GM12892 (cell line): ENCODE results near the gene RNASEH2C.
"Not testable (repeated sequence)": the region's sequence is repeated elsewhere in the genome, so short reads cannot be mapped to it uniquely, and the experiment has no call there.

ENCODE experiments used
- DNase-seq: peaks from one replicate; pipeline ENCODE4 v3.0.0; 2011; ENCODE audit not compliant: insufficient read length
- FAIRE-seq: peaks from 2 replicates; lab custom pipeline; 2011; peaks lifted over from hg19 to GRCh38; lab: Jason Lieb, UNC
- POLR2A ChIP-seq: IDR thresholded peaks from 2 replicates; pipeline ENCODE4 v1.6.1; 2011; ENCODE audit warnings: low read depth, low read length, control low read depth
- POLR2AphosphoS5 ChIP-seq: IDR thresholded peaks from 2 replicates; pipeline ENCODE4 v1.6.1; 2011; ENCODE audit warnings: low read depth, low read length, control low read depth
- TAF1 ChIP-seq: IDR thresholded peaks from 2 replicates; pipeline ENCODE4 v1.6.1; 2011; ENCODE audit warnings: low read depth, mild to moderate bottlenecking, control low read depth, low read length, borderline replicate concordance

The RNASEH2C gene

DNA sequence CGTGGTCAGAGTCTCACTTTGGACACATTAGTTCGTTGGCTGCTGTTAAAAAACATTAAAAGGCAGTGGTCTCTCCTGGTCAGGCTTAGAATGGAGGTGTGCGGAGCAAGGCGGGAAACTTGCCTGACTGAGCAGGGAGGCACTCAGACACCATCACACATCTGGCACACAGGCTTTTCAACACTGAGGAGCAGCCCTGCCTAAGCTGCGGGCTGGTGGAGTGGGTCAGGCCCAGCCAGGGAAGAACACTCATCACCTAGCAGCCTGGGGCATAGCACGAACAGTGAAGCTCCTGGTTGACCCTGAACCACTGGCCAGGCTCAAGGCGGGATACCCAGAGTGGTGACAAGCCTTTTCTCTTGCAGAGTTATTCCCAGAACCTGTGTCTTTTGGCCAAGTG, 4.3 kb downstream of the RNASEH2C start:
- FAIRE-seq, result no peak
- no peak for DNase-seq
- TF ChIP-seq TAF1 (no peak), POLR2AphosphoS5 (no peak), POLR2A (no peak)

DNA sequence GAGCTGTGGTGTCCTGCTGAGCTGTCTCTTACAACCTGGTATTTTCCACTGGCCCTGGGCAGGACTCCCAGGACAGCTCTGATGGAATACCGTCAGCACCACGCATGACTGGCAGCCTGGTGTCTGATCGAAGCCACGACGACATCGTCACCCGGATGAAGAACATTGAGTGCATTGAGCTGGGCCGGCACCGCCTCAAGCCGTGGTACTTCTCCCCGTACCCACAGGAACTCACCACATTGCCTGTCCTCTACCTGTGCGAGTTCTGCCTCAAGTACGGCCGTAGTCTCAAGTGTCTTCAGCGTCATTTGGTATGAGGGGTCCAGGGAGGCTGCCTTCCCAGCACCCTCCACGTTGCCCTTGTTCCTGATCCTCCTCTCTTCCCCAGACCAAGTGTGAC, 6.2 kb downstream of the RNASEH2C start:
- DNase-seq (no peak), FAIRE-seq (no peak)
- TF ChIP-seq POLR2AphosphoS5 (no peak), TAF1 (no peak), POLR2A (no peak; the same call in 1 of the 2 replicates)

DNA sequence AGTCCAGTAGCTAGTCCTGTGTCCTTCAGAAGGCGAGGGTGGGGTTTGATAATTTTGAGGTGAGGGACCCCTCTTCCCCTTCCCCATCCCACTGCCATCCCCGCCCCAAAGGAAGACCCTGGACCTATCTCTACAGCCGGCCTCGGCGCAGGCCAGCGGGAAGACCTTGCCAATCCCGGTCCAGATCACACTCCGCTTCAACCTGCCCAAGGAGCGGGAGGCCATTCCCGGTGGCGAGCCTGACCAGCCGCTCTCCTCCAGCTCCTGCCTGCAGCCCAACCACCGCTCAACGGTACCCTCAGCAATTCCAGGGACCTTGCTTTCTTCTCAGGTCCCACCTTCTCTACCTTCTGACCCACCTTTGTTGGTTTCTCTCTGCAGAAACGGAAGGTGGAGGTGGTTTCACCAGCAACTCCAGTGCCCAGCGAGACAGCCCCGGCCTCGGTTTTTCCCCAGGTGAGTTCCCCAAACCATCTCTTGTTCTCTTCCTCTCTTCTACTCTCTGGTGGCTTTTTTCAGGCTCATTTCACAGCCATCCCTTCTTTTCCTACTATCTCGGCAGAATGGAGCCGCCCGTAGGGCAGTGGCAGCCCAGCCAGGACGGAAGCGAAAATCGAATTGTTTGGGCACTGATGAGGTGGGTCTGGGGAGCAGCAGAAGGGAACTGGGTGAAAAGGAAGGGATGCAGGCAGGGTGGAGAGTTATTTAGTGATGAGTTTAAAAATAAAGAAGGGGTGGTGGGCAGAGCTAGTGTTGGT, 7.2 kb downstream of the RNASEH2C start:
- DNase-seq (no peak), FAIRE-seq (no peak)
- TF ChIP-seq POLR2AphosphoS5 (no peak), TAF1 (no peak)

DNA sequence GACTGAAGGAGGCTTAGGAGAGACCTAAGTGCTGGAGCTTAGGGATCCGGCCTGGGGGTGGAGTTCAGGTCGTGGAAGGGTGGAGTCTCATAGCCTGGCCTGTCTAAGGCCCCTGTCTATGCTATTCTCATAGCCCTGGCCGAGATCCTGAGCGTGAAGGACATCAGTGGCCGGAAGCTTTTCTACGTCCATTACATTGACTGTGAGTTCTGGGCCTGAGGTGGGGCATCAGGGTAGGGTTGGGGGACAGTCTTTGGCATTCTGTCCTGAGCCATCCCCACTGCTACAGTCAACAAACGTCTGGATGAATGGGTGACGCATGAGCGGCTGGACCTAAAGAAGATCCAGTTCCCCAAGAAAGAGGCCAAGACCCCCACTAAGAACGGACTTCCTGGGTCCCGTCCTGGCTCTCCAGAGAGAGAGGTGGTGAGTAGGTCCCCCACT, 7.9 kb downstream of the RNASEH2C start:
- TF ChIP-seq TAF1 (no peak), POLR2AphosphoS5 (no peak), POLR2A (no peak)
- DNase-seq (no peak), FAIRE-seq (no peak)

DNA sequence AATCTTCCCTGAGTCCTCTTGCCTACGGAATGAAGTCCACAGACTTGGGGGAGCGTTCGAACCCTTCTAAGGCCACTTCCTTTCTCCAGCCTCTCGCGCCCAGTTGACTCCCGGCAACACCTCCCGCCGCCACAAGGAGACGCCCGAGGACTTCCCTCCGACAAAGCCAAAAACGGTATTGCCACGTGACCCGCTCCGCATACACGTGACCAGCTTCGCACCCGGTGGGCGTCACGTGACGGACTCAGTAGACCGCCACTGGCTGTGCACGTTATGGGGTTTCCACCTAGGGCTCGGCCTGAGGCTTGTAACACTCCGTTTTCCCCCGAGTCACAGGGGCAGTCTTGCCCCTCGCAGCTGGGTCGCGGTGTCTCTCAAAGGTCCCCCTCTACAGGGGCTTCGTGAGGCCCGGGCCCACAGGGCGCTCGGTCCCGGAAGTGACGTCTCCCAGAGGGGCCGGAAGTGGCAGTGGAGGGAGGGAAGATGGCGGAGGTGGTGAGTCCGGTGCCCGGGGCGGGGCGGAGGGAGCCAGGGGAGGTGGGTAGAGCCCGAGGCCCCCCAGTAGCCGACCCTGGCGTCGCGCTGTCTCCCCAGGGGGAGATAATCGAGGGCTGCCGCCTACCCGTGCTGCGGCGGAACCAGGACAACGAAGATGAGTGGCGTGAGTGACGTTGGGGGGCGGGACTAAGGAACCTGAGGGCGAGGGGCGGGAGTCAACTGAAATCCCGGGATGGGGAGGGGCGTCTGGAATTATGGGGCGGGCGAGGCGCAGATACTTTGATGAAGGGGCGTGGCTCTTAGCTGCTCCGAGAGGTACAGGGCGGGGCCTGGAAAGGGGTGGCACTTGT, 8.6 kb downstream of the RNASEH2C start, which contains the start of gene KAT5:
KAT5 (plus strand) TSS at position 468 of the 848 bp plus-strand sequence; CDS start at position 484, 16 bp downstream.
- DNase-seq (peak; percentile 89), FAIRE-seq (peak; percentile 99)
- TF ChIP-seq POLR2AphosphoS5, result peak; percentile 85; the same call in 1 of the 2 replicates
- TF ChIP-seq POLR2A, result peak; percentile 83; the same call in 1 of the 2 replicates
- TF ChIP-seq TAF1, result peak; percentile 85; the same call in 1 of the 2 replicates

DNA sequence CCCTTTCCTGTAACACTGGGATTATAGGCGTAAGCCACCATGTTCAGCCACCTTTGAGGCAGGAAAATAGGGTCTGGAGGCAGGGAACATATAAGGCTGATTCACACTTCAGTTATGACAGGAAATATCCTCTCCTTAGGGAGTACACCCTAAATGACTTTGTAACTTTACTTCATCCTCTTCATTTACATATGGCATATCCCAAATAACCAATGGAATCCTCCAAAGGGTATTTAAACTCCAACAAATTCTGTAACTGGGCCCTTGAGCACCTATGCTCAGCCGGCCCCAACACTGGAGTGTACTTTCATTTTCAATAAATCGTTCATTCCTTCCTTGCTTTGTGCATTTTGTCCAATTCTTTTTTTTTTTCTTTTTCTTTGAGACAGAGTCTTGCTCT, 10.2 kb downstream of the RNASEH2C start:
- FAIRE-seq, result no peak
- TF ChIP-seq POLR2AphosphoS5, result no peak
- no peak for TF ChIP-seq POLR2A
- TF ChIP-seq TAF1, result no peak
- DNase-seq, result no peak

DNA sequence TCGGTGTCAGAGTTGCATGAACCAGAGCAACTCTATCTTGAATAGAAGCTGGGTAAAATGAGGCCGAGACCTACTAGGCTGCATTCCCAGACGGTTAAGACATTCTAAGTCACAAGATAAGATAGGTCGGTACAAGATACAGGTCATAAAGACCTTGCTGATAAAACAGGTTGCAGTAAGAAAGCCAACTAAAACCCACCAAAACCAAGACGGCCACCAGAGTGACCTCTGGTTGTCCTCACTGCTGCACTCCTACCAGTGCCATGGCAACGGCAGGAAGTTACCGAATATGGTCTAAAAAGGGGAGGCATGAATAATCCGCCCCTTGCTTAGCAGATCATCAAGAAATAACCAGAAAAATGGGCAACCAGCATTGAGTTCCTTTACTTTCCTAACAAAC, 10.9 kb downstream of the RNASEH2C start:
- FAIRE-seq (no peak), DNase-seq (no peak)
- TF ChIP-seq POLR2AphosphoS5 (no peak), POLR2A (no peak), TAF1 (no peak)

DNA sequence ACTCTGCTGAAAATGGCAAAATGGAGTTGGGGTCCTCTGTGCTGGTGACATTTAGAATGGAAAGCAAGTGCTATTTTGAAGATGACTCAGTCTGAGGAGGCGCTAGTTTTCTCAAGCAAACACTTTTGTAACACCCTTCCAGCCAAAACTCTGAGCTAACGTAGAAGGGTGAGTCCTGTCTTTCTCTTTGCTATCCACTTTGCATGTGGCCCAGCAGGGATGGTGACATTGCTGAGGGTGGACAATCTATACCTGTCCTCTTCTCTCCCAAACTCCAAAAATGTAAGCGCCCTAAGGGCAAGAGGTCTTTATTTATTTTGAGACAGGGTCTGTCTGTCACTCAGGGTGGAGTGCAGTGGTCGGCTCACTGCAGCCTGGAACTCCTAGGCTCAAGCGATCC, 12.1 kb downstream of the RNASEH2C start:
- TF ChIP-seq TAF1 (no peak), POLR2AphosphoS5 (no peak), POLR2A (no peak)
- FAIRE-seq (no peak), DNase-seq (no peak)

DNA sequence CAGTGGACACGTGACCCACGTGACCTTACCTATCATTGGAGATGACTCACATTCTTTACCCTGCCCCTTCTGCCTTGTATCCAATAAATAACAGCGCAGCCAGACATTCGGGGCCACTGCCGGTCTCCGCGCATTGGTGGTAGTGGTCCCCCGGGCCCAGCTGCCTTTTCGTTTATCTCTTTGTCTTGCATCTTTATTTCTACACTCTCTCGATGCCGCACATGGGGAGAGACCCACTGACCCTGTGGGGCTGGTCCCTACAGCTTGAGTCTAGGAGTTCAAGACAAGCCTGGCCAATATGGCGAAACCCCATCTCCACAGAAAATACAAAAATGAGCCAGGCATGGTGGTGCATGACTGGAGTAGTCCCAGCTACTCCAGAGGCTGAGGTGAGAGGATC, 13.6 kb downstream of the RNASEH2C start:
- FAIRE-seq, result not testable (repeated sequence)

DNA sequence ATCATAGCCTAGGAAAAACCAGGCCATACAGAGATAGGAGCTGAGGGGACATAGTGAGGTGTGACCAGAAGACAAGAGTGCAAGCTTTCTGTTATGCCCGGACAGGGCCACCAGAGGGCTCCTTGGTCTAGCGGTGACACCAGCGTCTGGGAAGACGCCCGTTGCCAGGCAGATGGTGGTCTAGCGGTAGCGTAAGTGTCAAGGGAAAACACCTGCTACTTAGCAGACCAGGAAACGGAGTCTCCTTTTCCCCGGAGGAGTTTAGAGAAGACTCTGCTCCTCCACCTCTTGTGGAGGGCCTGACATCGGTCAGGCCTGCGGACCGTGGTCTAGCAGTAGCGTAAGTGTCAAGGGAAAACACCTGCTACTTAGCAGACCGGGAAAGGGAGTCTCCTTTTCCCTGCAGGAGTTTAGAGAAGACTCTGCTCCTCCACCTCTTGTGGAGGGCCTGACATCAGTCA, 14.3 kb downstream of the RNASEH2C start:
- DNase-seq (peak; percentile 41), FAIRE-seq (peak; percentile 70)

More for the DNA sequence above, 13.6 kb downstream of the RNASEH2C start:
- not testable (repeated sequence) for DNase-seq

DNA sequence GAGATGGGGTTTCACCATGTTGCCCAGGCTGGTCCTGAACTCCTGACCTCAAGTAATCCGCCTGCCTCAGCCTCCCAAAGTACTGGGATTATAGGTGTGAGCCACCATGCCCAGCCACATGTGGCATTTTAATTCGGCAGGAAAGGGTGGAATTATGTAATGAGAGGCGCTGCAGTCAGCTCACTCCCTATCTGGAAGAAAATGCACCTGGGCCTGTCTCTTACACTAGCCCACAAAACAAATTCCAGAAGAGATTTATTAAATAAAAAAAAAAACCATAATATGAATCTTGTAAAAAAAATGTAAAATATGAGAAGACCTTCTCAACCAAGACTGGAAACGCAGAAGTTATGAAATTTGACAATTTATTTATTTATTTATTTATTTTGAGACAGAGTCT, 16.8 kb downstream of the RNASEH2C start:
- FAIRE-seq (no peak), DNase-seq (no peak)
- TF ChIP-seq POLR2A (no peak), POLR2AphosphoS5 (no peak), TAF1 (no peak)

DNA sequence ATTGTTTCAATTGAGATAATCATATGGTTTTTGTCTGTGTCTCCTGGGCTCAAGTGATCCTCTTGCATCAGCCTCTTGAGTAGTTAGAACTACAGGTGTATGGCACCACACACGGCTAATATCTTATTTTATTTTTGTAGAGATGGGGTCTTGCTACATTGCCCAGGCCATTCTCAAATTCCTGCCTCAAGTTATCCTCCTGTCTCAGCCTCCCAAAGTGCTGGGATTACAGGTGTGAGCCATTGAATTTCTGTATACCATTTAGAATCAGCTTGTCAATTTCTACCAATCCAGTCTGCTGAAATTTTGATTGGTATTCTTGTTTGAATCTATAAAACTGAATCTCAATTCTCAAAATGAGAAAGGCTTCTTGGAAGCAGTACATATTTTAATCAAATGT, 18.9 kb downstream of the RNASEH2C start:
- TF ChIP-seq POLR2A (no peak), TAF1 (no peak), POLR2AphosphoS5 (no peak)
- no peak for FAIRE-seq
- DNase-seq, result no peak
